Stimulated activated memory B cell treated with anti-CD40 and anti-IgM and Interleukin-4, amounts not matched to agents 10 μg/mL and 1 μg/mL and 100 μg/mL, for 72 hours (primary cell): Measurements from ENCODE around the gene DCX.

Experiments used
- ATAC-seq: fragments of 150-1000 bp; cut with Tn5 transposase; 2 replicates; pipeline ENCODE4 v1.10.0; 2021
- H3K27ac Mint-ChIP-seq: one replicate; pipeline ENCODE4 v1.8.0; 2022; ENCODE audit warnings: mild to moderate bottlenecking, mixed read lengths
- H3K27me3 Mint-ChIP-seq: one replicate; pipeline ENCODE4 v1.8.0; 2022; ENCODE audit warnings: mixed read lengths
- H3K36me3 Mint-ChIP-seq: one replicate; pipeline ENCODE4 v1.8.0; 2022; ENCODE audit warnings: mixed read lengths
- H3K4me1 Mint-ChIP-seq: one replicate; pipeline ENCODE4 v1.8.0; 2022; ENCODE audit warnings: mixed read lengths
- H3K4me3 Mint-ChIP-seq: one replicate; pipeline ENCODE4 v1.8.0; 2022; ENCODE audit warnings: mild to moderate bottlenecking, moderate library complexity, mixed read lengths
- H3K9me3 Mint-ChIP-seq: one replicate; pipeline ENCODE4 v1.8.0; 2022; ENCODE audit warnings: mixed read lengths

DCX gene

DNA sequence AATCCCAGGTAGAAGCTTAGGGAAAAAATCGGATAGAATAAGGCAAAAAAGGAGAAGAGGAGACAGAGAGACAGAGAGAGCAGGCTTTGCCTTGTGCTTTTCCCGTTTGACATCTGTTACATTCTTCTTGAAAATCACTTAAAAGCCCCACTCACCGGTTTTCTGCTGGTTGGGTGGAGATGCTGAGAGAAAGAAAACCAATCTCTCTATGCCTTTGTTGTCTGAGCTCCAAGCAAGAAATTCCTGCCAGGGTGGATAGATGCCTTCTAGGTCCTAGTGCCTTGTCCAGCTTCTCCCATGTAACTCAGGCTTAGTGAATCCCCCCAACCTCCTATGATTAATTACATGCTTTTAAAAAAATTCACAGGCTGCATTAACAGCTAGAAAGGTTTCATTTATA, at the start of gene DCX:
Gene DCX (minus strand): TSS at position 210 of the 400 bp plus-strand sequence. CDS start 1,794 bp downstream, outside the sequence.
- Mint-ChIP-seq H3K9me3 (no peaks in the 10 kb centered on the region), H3K27me3 (peaks cover 8% of the 10 kb centered on the region), H3K27ac (no peak within 1 kb of the TSS), H3K4me3 (no peak within 1 kb of the TSS), H3K4me1 (no peaks in the 10 kb centered on the region), H3K36me3 (no peaks in the 10 kb centered on the region)
- no peak for ATAC-seq

- Mint-ChIP-seq H3K4me1 (no peaks in the 10 kb centered on the region), H3K4me3 (no peak overlapping the region), H3K27me3 (no peaks in the 10 kb centered on the region), H3K27ac (no peak overlapping the region), H3K9me3 (no peaks in the 10 kb centered on the region), H3K36me3 (no peaks in the 10 kb centered on the region)
- no peak for ATAC-seq
Observed at GRCh38 chrX:111460607-111461006, 48.6 kb upstream of the DCX start.

GRCh38 chrX:111447298-111447697, 35.3 kb upstream of the DCX start:
- Mint-ChIP-seq H3K4me1 (no peaks in the 10 kb centered on the region), H3K27ac (no peak overlapping the region), H3K27me3 (no peaks in the 10 kb centered on the region), H3K36me3 (no peaks in the 10 kb centered on the region), H3K9me3 (no peaks in the 10 kb centered on the region), H3K4me3 (no peak overlapping the region)
- ATAC-seq = no peak

DNA sequence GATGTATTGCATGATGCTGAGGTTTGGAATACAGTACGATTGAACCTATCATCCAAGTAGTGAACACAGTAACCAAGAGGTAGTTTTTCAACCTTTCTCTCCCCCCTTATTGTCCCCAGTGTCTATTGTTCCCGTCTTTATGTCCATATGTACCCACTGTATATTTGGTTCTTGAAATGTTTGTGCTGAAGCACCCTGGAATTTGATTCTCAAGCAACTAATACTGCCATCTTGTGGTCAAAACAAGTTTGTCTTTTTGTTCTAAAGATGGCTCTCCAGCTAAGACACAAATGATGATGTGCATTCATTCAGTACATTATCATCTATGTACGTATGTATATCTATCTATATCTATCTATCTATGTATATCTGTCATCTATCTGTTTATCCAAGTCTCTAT, 33.5 kb upstream of the DCX start:
- H3K27me3 Mint-ChIP-seq = no peaks in the 10 kb centered on the region

GRCh38 chrX:111444881-111445280, 32.9 kb upstream of the DCX start:
- no peak for ATAC-seq
- Mint-ChIP-seq H3K9me3 (no peaks in the 10 kb centered on the region), H3K27me3 (no peaks in the 10 kb centered on the region), H3K4me3 (no peak overlapping the region), H3K36me3 (no peaks in the 10 kb centered on the region), H3K4me1 (no peaks in the 10 kb centered on the region), H3K27ac (no peak overlapping the region)

More for the DNA sequence above, 33.5 kb upstream of the DCX start:
- H3K4me1 Mint-ChIP-seq = no peaks in the 10 kb centered on the region
- no peak for ATAC-seq
- no peak overlapping the region for H3K4me3 Mint-ChIP-seq
- no peak overlapping the region for H3K27ac Mint-ChIP-seq
- H3K36me3 Mint-ChIP-seq = no peaks in the 10 kb centered on the region
- no peaks in the 10 kb centered on the region for H3K9me3 Mint-ChIP-seq

DNA sequence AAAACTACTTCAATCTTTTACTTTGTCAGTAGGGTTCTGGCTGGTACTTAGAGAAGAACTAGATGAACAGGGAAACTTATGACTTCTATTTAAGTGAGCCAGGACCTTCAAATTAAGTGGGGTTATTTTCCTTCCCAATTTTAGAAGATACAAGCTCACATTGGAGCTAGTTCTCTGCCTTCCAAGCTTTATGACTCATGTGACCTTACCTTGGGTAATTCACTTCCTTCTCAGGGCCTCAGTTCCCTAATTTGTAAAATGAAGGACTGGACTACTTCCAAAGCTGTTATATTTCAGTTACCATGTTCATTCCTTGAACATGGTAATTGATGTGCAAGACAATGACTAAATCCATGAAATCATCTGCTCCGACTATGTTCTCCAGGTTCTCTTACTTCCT, 32.0 kb upstream of the DCX start:
- Mint-ChIP-seq H3K27ac (no peak overlapping the region), H3K4me1 (no peaks in the 10 kb centered on the region), H3K4me3 (no peak overlapping the region), H3K36me3 (no peaks in the 10 kb centered on the region), H3K27me3 (no peaks in the 10 kb centered on the region), H3K9me3 (no peaks in the 10 kb centered on the region)
- no peak for ATAC-seq

DNA sequence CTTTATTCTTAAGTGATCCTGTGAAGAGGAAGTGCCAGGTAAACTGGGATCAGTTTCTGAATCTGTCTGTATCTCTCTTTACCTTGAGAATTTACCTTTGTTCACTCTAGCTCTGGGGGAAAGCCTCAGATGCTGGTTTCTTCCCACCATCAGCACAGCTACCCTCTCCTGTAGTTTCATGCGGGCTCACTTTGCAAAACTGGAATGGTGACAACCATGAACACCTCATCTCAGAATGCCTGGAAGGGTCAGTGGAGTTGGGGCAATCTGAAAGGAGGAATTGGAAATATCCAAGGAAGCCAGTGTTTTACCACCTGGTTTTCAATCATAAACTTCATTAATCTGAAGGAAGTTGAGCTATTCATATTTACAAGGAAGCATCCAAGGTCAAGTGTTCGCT, 30.8 kb upstream of the DCX start:
- Mint-ChIP-seq H3K27ac (no peak overlapping the region), H3K36me3 (no peaks in the 10 kb centered on the region), H3K9me3 (no peaks in the 10 kb centered on the region), H3K4me3 (no peak overlapping the region), H3K27me3 (no peaks in the 10 kb centered on the region), H3K4me1 (no peaks in the 10 kb centered on the region)
- no peak for ATAC-seq

- H3K36me3 Mint-ChIP-seq = no peaks in the 10 kb centered on the region
- no peak overlapping the region for H3K27ac Mint-ChIP-seq
- H3K4me3 Mint-ChIP-seq = no peak overlapping the region
Observed at GRCh38 chrX:111435469-111435868, 23.5 kb upstream of the DCX start.

GRCh38 chrX:111431001-111431400, 19.0 kb upstream of the DCX start:
- no peak overlapping the region for H3K27ac Mint-ChIP-seq
- no peak for ATAC-seq
- no peaks in the 10 kb centered on the region for H3K27me3 Mint-ChIP-seq
- no peak overlapping the region for H3K4me3 Mint-ChIP-seq
- H3K36me3 Mint-ChIP-seq = no peaks in the 10 kb centered on the region
- H3K4me1 Mint-ChIP-seq = no peaks in the 10 kb centered on the region
- peaks cover 5% of the 10 kb centered on the region for H3K9me3 Mint-ChIP-seq

More at GRCh38 chrX:111435469-111435868, 23.5 kb upstream of the DCX start:
- Mint-ChIP-seq H3K4me1 (no peaks in the 10 kb centered on the region), H3K27me3 (no peaks in the 10 kb centered on the region), H3K9me3 (peaks cover 3% of the 10 kb centered on the region)
- ATAC-seq = no peak

DNA sequence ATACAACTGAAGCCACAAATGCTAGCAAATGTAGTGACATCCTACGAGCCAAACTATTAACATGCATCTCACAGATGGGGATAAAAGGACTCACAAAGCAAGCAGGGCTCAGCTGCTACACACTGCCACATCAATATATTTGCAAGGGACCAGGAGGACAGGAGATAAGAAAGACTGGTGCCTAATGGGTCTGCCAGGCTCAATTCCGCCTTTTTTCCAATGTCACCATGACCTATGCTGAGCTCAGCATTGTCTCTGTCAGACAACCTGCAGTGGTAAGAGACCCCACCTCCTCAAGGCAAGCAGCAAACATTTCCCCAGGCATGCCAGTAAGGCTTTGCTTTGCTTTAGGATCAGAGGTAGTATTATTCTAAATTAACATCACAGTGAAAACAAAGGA, 435 bp downstream of the DCX start:
- Mint-ChIP-seq H3K4me1 (no peaks in the 10 kb centered on the region), H3K36me3 (no peaks in the 10 kb centered on the region), H3K27me3 (peaks cover 8% of the 10 kb centered on the region), H3K27ac (no peak overlapping the region), H3K4me3 (no peak overlapping the region), H3K9me3 (no peaks in the 10 kb centered on the region)
- no peak for ATAC-seq

DNA sequence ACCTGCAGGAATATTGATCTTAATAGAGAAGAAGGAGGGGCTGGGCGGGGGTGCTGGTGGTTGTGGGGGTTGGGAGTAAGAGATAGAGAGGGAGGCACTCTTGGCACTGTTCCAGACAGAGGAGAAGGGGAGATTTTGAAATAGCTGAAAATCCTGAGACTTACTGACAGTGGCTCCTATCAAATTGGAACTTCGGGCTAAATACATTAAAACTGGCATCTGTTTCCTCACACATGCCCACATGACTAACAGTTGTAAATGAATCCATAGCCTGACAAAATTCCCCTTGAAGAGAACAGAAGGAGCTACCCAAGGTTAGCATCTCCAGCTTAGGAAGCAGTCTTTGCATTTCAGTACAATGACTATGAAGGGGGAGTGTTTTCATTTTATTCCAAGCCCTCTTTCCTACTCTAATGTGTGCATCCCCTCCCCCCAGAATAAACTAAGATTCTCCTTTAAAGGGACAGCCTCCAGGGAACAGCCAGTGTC, 1.4 kb downstream of the DCX start:
- Mint-ChIP-seq H3K9me3 (no peaks in the 10 kb centered on the region), H3K4me3 (no peak overlapping the region), H3K36me3 (no peaks in the 10 kb centered on the region), H3K4me1 (no peaks in the 10 kb centered on the region), H3K27me3 (peaks cover 8% of the 10 kb centered on the region), H3K27ac (no peak overlapping the region)
- no peak for ATAC-seq

DNA sequence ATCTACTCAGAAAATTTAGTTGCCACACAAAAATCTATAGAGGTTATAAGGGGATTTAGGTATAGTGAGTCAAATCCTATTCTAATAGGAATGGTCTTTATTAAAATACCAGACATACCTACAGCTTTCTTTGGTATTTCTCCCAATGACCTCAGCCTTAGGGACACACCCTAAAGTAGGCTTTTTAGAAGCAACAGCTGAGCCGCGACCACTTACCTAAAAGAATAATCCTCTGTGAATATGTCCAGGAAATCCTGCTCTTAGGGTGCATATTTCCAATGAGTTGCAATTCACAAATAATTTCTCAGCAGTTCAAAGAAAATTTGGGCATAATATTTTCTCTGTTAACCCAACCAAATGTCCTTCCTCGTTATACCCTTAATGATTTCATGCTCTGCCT, 2.7 kb downstream of the DCX start:
- H3K36me3 Mint-ChIP-seq = no peaks in the 10 kb centered on the region
- H3K9me3 Mint-ChIP-seq = no peaks in the 10 kb centered on the region

GRCh38 chrX:111407948-111408347, 4.0 kb downstream of the DCX start:
- ATAC-seq = no peak
- Mint-ChIP-seq H3K9me3 (no peaks in the 10 kb centered on the region), H3K4me1 (no peaks in the 10 kb centered on the region), H3K4me3 (no peak overlapping the region), H3K27me3 (peaks cover 8% of the 10 kb centered on the region), H3K36me3 (no peaks in the 10 kb centered on the region), H3K27ac (no peak overlapping the region)

More for the DNA sequence above, 2.7 kb downstream of the DCX start:
- Mint-ChIP-seq H3K4me3 (no peak overlapping the region), H3K4me1 (no peaks in the 10 kb centered on the region), H3K27ac (no peak overlapping the region), H3K27me3 (peaks cover 8% of the 10 kb centered on the region)
- ATAC-seq = no peak

GRCh38 chrX:111402344-111402743, 9.6 kb downstream of the DCX start:
- Mint-ChIP-seq H3K27me3 (no peaks in the 10 kb centered on the region), H3K36me3 (no peaks in the 10 kb centered on the region), H3K9me3 (no peaks in the 10 kb centered on the region), H3K27ac (no peak overlapping the region), H3K4me1 (no peaks in the 10 kb centered on the region), H3K4me3 (no peak overlapping the region)
- no peak for ATAC-seq

- Mint-ChIP-seq H3K9me3 (no peaks in the 10 kb centered on the region), H3K36me3 (no peaks in the 10 kb centered on the region), H3K27ac (no peak overlapping the region)
Observed at GRCh38 chrX:111395149-111395548, 16.8 kb downstream of the DCX start.

DNA sequence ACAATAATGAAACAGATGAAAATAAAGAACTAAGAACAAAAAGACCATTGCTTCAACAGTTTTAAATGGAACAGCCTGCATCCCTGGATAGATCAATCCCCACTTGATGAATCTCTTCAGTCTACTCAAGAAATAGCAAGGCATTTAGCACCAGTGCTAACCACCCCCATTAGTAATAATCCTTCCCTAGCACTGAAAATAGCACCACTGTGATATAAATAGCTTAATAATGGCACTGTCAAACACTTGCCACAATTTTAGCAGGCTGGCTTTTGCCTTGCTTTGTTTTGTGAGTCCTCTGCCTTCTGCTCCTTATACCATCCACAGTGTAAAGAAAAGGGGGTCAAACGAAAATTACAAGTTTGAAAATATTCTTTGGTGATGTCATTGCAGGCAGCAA, 17.4 kb downstream of the DCX start:
- H3K4me3 Mint-ChIP-seq = no peak overlapping the region
- H3K27me3 Mint-ChIP-seq = no peaks in the 10 kb centered on the region
- no peaks in the 10 kb centered on the region for H3K4me1 Mint-ChIP-seq
- H3K27ac Mint-ChIP-seq = no peak overlapping the region
- H3K36me3 Mint-ChIP-seq = no peaks in the 10 kb centered on the region
- ATAC-seq = no peak
- no peaks in the 10 kb centered on the region for H3K9me3 Mint-ChIP-seq

More at GRCh38 chrX:111395149-111395548, 16.8 kb downstream of the DCX start:
- no peak overlapping the region for H3K4me3 Mint-ChIP-seq
- ATAC-seq = no peak
- no peaks in the 10 kb centered on the region for H3K4me1 Mint-ChIP-seq
- no peaks in the 10 kb centered on the region for H3K27me3 Mint-ChIP-seq
